HG03521 (cell line): ENCODE results near the gene TFCP2L1.

ENCODE experiments used
- ATAC-seq: cut with Tn5 transposase; IDR thresholded peaks from one replicate; pipeline ENCODE4 v1.9.1; 2021; ENCODE audit warnings: mild to moderate bottlenecking, moderate library complexity; ENCODE audit not compliant: unreplicated experiment

Gene TFCP2L1

GRCh38 chr2:121179467-121179866 is 105.5 kb downstream of the TFCP2L1 start:
- ATAC-seq, result no peak

- no peak for ATAC-seq
Measured at GRCh38 chr2:121178730-121179129, 106.3 kb downstream of the TFCP2L1 start.

- ATAC-seq, result no peak
Measured at GRCh38 chr2:121177896-121178295, 107.1 kb downstream of the TFCP2L1 start.

- no peak for ATAC-seq
Measured at GRCh38 chr2:121175326-121175725, 109.7 kb downstream of the TFCP2L1 start.

- ATAC-seq, result no peak
Measured at GRCh38 chr2:121173806-121174205, 111.2 kb downstream of the TFCP2L1 start.

GRCh38 chr2:121173112-121173511 is 111.9 kb downstream of the TFCP2L1 start:
- no peak for ATAC-seq

GRCh38 chr2:121172456-121172855 is 112.5 kb downstream of the TFCP2L1 start:
- ATAC-seq, result no peak

GRCh38 chr2:121171625-121172119 is 113.3 kb downstream of the TFCP2L1 start:
- no peak for ATAC-seq

GRCh38 chr2:121170577-121170976 is 114.4 kb downstream of the TFCP2L1 start:
- ATAC-seq, result no peak

- no peak for ATAC-seq
Measured at GRCh38 chr2:121167411-121167810, 117.6 kb downstream of the TFCP2L1 start.
